ENCODE results near the gene APOBEC3A.

APOBEC3A gene

DNA sequence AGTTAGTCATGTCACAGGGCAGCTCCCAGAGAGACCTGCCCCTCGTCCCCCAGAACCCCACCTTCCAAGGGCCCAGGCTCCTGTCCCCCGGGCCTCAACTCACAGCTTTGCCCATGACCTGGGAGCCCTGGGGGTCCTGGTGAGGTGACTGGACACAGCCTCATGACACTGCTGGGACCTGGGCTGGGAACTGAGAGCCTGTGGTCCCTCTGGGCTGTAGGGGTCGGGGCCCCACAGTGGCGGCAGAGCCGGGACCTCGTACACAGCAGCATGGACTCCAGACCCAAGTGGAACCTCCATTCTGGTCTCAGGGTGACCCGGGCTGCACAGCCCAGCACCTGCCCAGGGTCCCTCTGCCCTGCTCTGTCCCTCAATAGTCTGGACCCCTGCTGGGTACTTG lies 6.9 kb downstream of the APOBEC3A start:
- Histone ChIP-seq H3K27me3 (ENCODE audit: control insufficient read depth, insufficient read depth, low read length) (no peaks in the 10 kb centered on the region), H3K9me3 (ENCODE audit: control insufficient read depth, insufficient read depth, low read length) (no peaks in the 10 kb centered on the region), H3K36me3 (ENCODE audit: control insufficient read depth, insufficient read depth, low read length) (no peaks in the 10 kb centered on the region), H3K4me3 (ENCODE audit: low read depth, low read length) (no peak overlapping the region), H3K4me1 (ENCODE audit: control insufficient read depth, insufficient read depth, low read length) (no peaks in the 10 kb centered on the region), H3K9ac (ENCODE audit: low read depth, low read length) (no peak overlapping the region)

DNA sequence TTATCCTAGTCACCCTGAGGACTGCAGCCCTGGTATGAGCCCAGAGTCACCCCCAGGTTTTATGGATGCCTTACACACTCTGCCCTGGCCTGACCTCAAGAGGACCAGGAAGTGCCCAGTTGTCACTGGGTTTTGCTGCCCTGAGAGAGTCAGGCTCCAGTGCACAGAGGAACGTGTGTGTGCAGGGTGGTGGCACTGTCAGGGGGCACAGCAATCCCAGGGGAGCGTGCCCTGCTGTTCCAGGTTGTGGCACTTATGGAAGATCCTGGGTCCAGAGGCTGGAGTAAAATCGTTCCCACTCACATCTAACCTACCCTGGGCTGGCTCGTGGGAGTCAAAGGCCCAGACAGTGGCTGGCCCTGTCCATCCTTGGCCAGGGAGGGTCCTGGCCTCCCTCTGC lies 7.6 kb downstream of the APOBEC3A start:
- Histone ChIP-seq H3K9ac (ENCODE audit: low read depth, low read length) (no peak overlapping the region), H3K9me3 (ENCODE audit: control insufficient read depth, insufficient read depth, low read length) (no peaks in the 10 kb centered on the region), H3K4me1 (ENCODE audit: control insufficient read depth, insufficient read depth, low read length) (no peaks in the 10 kb centered on the region), H3K4me3 (ENCODE audit: low read depth, low read length) (no peak overlapping the region), H3K36me3 (ENCODE audit: control insufficient read depth, insufficient read depth, low read length) (no peaks in the 10 kb centered on the region), H3K27me3 (ENCODE audit: control insufficient read depth, insufficient read depth, low read length) (no peaks in the 10 kb centered on the region)

DNA sequence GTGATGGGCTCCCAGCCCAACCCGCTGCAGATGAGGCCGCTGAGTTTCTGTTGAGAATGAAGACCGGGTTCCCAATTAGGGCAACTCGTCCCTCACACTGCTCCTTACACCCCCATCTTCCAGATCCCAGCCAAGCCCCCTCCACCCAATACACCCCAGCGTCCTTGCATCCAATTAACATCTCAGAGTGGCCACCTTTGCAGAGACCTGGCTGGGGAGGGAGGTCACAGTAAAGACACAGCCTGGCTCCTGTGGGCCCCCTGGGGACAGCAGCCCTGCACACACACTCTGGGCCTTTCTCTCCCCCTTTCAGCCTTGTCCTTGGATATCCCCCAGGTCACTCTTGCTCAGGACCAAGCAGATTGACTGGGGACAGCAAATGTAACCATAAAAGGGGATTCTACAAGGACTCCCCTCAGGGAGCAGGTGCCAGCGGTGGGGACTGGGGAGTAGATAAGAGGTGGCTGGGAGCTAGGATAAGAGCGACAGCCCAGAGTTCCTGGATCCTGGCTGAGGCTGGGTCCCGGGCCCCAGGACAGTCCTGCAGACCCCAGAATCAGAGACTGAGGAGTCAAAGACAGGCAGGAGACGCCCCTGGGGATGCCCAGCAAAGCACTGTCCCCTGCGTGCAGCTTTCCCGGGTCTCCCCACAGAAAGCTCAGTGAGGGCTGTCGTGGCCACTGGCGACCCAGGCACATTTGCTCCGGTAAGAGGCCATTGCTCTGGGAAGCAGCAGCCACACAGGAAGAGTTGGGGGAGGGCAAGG lies 8.4 kb downstream of the APOBEC3A start:
- H3K9me3 ChIP-seq (ENCODE audit: control insufficient read depth, insufficient read depth, low read length): no peaks in the 10 kb centered on the region
- no peaks in the 10 kb centered on the region for H3K27me3 ChIP-seq (ENCODE audit: control insufficient read depth, insufficient read depth, low read length)
- no peaks in the 10 kb centered on the region for H3K36me3 ChIP-seq (ENCODE audit: control insufficient read depth, insufficient read depth, low read length)
- H3K4me3 ChIP-seq (ENCODE audit: low read depth, low read length): no peak overlapping the region
- H3K4me1 ChIP-seq (ENCODE audit: control insufficient read depth, insufficient read depth, low read length): no peaks in the 10 kb centered on the region
- H3K9ac ChIP-seq (ENCODE audit: low read depth, low read length): no peak overlapping the region

DNA sequence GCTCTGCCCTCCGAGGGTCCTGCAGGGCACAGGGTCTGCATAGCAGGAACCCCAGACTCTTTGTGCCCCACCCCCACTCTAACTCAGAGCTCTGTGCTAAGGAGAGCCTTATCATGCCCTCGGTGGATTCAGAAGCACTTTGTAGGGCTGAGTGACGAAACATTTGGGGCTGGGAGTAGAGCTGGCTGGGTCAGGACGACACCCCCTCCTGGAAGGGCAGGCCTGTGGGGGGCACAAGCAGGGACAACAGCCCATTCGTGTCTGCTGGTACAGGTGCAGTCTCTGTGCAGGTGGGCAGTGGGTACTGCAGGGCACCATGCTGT lies 8.9 kb downstream of the APOBEC3A start:
- Histone ChIP-seq H3K9me3 (ENCODE audit: control insufficient read depth, insufficient read depth, low read length) (no peaks in the 10 kb centered on the region), H3K9ac (ENCODE audit: low read depth, low read length) (no peak overlapping the region), H3K4me1 (ENCODE audit: control insufficient read depth, insufficient read depth, low read length) (no peaks in the 10 kb centered on the region), H3K4me3 (ENCODE audit: low read depth, low read length) (no peak overlapping the region), H3K36me3 (ENCODE audit: control insufficient read depth, insufficient read depth, low read length) (no peaks in the 10 kb centered on the region), H3K27me3 (ENCODE audit: control insufficient read depth, insufficient read depth, low read length) (no peaks in the 10 kb centered on the region)

DNA sequence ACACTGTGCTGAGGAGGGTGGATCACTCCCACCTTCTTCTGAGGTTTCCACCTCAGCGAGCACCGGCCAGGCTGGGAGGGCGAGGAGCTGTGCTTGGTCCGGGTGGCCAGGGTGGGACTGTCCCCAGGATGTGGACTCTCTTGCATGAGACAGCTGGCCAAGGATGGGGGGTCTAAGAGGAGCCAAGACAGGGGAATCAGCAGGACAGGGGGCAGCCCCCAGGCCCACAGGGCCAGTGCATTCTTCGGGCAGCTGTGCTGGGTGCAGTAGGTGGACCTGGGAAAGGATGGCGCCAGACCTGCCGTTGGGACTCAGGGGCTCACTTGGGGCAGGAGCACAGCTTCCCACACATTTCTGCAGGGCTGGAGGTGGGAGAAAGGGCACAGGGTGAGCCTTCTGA lies 9.5 kb downstream of the APOBEC3A start:
- H3K9me3 ChIP-seq (ENCODE audit: control insufficient read depth, insufficient read depth, low read length): no peaks in the 10 kb centered on the region
- H3K9ac ChIP-seq (ENCODE audit: low read depth, low read length): no peak overlapping the region
- H3K4me3 ChIP-seq (ENCODE audit: low read depth, low read length): no peak overlapping the region
- no peaks in the 10 kb centered on the region for H3K4me1 ChIP-seq (ENCODE audit: control insufficient read depth, insufficient read depth, low read length)
- no peaks in the 10 kb centered on the region for H3K36me3 ChIP-seq (ENCODE audit: control insufficient read depth, insufficient read depth, low read length)
- no peaks in the 10 kb centered on the region for H3K27me3 ChIP-seq (ENCODE audit: control insufficient read depth, insufficient read depth, low read length)

DNA sequence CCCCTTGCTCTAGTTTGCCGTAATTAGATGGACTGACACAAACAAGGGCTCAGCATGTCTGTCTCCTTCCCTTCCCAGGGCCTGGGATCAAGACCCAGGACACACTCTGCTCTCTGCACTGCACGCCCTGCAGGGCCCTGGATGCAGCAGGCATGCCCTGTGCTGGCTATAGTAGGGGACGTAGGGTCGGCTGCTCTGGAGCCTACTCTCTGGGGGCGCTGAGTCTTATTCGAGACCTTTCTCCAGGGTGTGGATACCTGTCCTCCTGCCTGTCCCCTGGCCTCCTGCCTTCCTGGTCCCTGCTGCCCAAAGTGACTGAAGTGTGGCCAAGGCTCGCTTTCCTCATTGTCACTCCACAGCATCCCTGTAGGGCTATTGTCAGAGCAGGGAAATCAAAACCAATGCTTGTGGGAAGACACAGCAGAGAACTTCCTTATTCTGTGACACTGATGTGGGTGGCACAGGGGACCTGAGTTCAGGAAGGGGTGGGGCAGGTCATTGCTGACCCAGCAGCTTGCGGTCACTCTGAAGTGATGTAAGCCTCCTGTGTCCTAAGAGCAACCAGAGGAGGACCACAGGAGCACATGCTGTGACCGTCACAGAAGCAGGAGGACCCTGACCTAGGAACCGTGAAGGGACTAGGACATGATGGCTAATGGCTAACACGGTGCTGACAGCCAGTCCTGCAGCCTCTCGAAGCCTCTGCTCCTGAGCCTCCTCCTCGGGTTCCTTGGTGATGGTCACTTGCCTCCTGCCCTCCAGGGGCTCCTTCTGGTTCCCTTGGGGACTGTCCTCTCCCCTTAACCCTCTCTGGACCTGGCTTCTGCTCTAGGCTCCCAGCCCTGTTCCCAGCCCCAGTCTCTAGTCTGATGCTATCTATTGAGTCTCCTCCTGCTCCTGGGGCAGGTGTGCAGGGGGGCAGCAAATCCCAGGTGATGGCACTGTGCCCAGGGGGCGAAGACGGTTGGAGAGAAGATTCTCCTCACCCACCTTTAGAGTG lies 10.3 kb downstream of the APOBEC3A start:
- Histone ChIP-seq H3K9me3 (ENCODE audit: control insufficient read depth, insufficient read depth, low read length) (no peaks in the 10 kb centered on the region), H3K36me3 (ENCODE audit: control insufficient read depth, insufficient read depth, low read length) (no peaks in the 10 kb centered on the region), H3K9ac (ENCODE audit: low read depth, low read length) (no peak overlapping the region), H3K4me1 (ENCODE audit: control insufficient read depth, insufficient read depth, low read length) (no peaks in the 10 kb centered on the region), H3K27me3 (ENCODE audit: control insufficient read depth, insufficient read depth, low read length) (no peaks in the 10 kb centered on the region), H3K4me3 (ENCODE audit: low read depth, low read length) (no peak overlapping the region)

DNA sequence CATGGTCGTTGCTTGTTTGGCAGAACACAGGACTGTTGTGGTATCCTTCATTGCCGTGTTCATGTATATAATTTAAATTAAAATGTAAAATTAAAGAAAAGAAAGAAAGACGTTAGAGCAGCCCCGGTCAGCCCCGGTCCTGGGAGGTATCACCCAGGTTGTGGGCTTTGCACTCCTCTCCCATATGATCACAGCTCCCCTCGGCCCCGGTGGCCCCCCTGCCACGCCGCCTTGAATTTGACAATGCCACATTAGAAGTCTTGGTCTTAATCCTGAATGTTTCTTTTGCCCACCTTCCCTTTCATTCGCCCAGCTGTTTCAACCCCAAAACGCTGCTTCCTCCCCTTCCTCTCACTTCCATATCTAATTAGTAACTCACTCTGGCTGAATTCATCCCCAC lies 11.4 kb downstream of the APOBEC3A start:
- no peaks in the 10 kb centered on the region for H3K4me1 ChIP-seq (ENCODE audit: control insufficient read depth, insufficient read depth, low read length)
- no peak overlapping the region for H3K4me3 ChIP-seq (ENCODE audit: low read depth, low read length)
- H3K36me3 ChIP-seq (ENCODE audit: control insufficient read depth, insufficient read depth, low read length): no peaks in the 10 kb centered on the region
- no peaks in the 10 kb centered on the region for H3K27me3 ChIP-seq (ENCODE audit: control insufficient read depth, insufficient read depth, low read length)
- no peak overlapping the region for H3K9ac ChIP-seq (ENCODE audit: low read depth, low read length)
- no peaks in the 10 kb centered on the region for H3K9me3 ChIP-seq (ENCODE audit: control insufficient read depth, insufficient read depth, low read length)

DNA sequence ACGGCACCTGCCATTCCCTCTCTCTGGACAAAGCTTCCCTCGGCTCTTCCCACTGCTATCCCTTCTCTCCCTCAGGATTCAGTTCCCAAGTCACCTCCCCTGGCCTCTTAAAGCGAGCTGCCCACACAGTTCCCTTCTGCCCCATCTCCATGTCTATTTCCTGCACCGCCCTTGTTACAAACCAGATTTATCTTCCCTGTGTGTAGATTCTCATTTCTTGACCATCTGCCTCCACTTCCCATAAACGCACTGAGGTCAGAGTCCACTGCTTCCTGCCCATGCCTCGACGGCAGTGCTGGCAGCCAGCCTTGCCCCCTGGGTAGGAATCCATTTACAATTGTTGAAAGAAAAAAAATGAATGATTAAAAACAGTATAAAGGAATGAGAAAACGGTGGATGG lies 13.1 kb downstream of the APOBEC3A start:
- Histone ChIP-seq H3K27me3 (ENCODE audit: control insufficient read depth, insufficient read depth, low read length) (no peaks in the 10 kb centered on the region), H3K9ac (ENCODE audit: low read depth, low read length) (no peak overlapping the region), H3K4me1 (ENCODE audit: control insufficient read depth, insufficient read depth, low read length) (no peaks in the 10 kb centered on the region)

DNA sequence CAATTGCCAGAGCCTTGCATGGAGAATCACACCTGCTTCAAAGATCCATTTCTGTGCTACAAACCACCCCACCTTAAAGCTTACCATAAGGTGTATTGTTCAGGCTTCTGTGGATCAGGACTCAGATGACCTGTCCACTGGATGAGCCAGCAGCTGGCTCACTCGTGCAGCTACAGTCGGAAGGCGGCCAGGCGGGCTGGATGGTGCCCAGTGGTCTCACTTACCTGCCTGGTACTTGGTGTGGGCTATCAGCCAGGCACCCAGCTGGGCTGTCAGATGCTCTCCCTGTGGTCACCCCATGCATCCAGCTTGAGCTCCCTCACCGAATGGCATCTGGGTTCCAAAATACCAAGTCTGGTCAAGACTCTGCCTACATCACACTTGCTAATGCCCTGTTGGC lies 13.8 kb downstream of the APOBEC3A start:
- H3K9me3 ChIP-seq (ENCODE audit: control insufficient read depth, insufficient read depth, low read length): peaks cover 6% of the 10 kb centered on the region
- no peak overlapping the region for H3K4me3 ChIP-seq (ENCODE audit: low read depth, low read length)
- no peak overlapping the region for H3K9ac ChIP-seq (ENCODE audit: low read depth, low read length)
- H3K36me3 ChIP-seq (ENCODE audit: control insufficient read depth, insufficient read depth, low read length): no peaks in the 10 kb centered on the region
- H3K27me3 ChIP-seq (ENCODE audit: control insufficient read depth, insufficient read depth, low read length): no peaks in the 10 kb centered on the region
- no peaks in the 10 kb centered on the region for H3K4me1 ChIP-seq (ENCODE audit: control insufficient read depth, insufficient read depth, low read length)

More for the DNA sequence above, 13.1 kb downstream of the APOBEC3A start:
- Histone ChIP-seq H3K4me3 (ENCODE audit: low read depth, low read length) (no peak overlapping the region), H3K36me3 (ENCODE audit: control insufficient read depth, insufficient read depth, low read length) (no peaks in the 10 kb centered on the region), H3K9me3 (ENCODE audit: control insufficient read depth, insufficient read depth, low read length) (no peaks in the 10 kb centered on the region)

DNA sequence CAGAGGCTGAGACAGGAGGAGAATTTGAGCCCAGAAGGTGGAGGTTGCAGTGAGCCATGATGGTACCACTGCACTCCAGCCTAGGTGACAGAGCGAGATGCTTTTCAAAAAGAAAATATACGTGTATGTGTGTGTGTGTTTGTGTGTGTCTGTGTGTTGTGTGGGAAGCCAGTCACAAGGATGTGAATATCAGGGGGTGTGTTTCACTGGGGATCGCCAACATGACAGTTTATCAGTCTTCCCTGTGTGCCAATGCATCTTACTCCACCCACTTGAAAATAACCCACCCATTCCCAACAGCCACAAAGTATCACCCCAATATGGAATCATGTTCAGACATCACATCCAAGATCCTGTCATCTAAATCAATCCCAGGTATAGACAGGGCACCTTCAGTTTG lies 14.4 kb downstream of the APOBEC3A start:
- peaks cover 7% of the 10 kb centered on the region for H3K9me3 ChIP-seq (ENCODE audit: control insufficient read depth, insufficient read depth, low read length)
- H3K4me1 ChIP-seq (ENCODE audit: control insufficient read depth, insufficient read depth, low read length): no peaks in the 10 kb centered on the region
- no peaks in the 10 kb centered on the region for H3K27me3 ChIP-seq (ENCODE audit: control insufficient read depth, insufficient read depth, low read length)
- H3K4me3 ChIP-seq (ENCODE audit: low read depth, low read length): no peak overlapping the region
- no peaks in the 10 kb centered on the region for H3K36me3 ChIP-seq (ENCODE audit: control insufficient read depth, insufficient read depth, low read length)
- no peak overlapping the region for H3K9ac ChIP-seq (ENCODE audit: low read depth, low read length)

DNA sequence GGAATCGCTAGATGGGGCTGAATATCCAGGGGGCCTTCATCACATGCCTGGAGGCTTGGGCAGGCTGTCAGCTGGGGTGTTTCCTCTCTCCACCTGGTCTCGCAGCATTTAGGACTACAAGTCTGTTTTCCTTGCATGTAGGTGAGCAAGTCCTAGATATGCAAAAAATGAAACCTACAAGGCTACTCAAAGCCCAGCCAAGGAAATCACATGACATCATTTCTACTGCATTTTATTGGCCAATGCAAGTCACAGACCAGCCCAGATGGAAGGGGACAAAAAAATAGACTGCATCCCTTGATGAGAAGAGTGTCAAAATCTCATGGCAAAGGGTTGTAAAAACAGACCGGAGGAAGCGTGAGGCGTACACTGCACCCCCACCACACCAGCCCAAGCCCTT lies 15.1 kb downstream of the APOBEC3A start:
- H3K4me3 ChIP-seq (ENCODE audit: low read depth, low read length): no peak overlapping the region
- no peaks in the 10 kb centered on the region for H3K4me1 ChIP-seq (ENCODE audit: control insufficient read depth, insufficient read depth, low read length)
- H3K9me3 ChIP-seq (ENCODE audit: control insufficient read depth, insufficient read depth, low read length): peaks cover 9% of the 10 kb centered on the region
- no peaks in the 10 kb centered on the region for H3K27me3 ChIP-seq (ENCODE audit: control insufficient read depth, insufficient read depth, low read length)
- H3K36me3 ChIP-seq (ENCODE audit: control insufficient read depth, insufficient read depth, low read length): no peaks in the 10 kb centered on the region
- H3K9ac ChIP-seq (ENCODE audit: low read depth, low read length): no peak overlapping the region
